ENCODE measurements around the gene ATP6V1G3. TPM values are rescaled to one million over a fixed set of nuclear protein-coding genes. Genes with fewer than 3 reads are reported as not detected.
"Not testable (repeated sequence)": the region's sequence is repeated elsewhere in the genome, so short reads cannot be mapped to it uniquely, and the experiment has no call there.

Gene ATP6V1G3
- total and polyA plus RNA-seq, 7 donors = not detected

DNA sequence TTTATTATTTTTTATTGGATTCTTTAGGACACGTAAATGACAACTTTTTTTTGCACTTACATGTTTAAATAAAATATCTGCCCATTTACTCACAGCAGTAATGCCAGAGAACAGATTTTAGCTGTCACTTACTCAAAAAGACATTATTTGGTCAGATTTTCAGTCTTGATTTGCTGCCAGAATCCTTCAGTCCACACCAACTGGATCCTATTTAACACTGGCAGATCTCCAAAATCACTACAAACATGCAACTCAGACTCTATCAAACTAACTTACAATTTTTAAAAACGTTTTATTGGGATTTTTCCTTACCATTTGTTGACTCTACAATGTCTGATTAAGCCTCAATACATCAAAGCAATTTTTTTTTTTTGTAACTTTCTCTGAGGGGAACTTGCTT lies 11.1 kb downstream of the ATP6V1G3 start:
- WGBS, 2 donors = 41 to 60% methylated on average over 2 of the region's 2 CpGs
- TF ChIP-seq POLR2A (IDR thresholded peaks at IDR 0.05) (no peak), EP300 (IDR thresholded peaks at IDR 0.05) (no peak), CTCF (IDR thresholded peaks at IDR 0.05) (no peak), POLR2AphosphoS5 (IDR thresholded peaks at IDR 0.05) (no peak)

GRCh38 chr1:198528364-198528763 lies 12.1 kb downstream of the ATP6V1G3 start:
- Histone ChIP-seq H3K36me3 (no peaks in the 10 kb centered on the region), H3K27ac (no peak overlapping the region), H3K27me3 (no peaks in the 10 kb centered on the region), H3K9me3 (no peaks in the 10 kb centered on the region), H3K4me1 (no peaks in the 10 kb centered on the region), H3K4me3 (no peak overlapping the region)
- intact Hi-C loops (cut with DNase I) = no loop called here
- WGBS, 2 donors = 81 to 94% methylated on average over 1 of the region's 1 CpG
- no peak for DNase-seq
- TF ChIP-seq EP300 (IDR thresholded peaks at IDR 0.05) = no peak
- TF ChIP-seq POLR2A (IDR thresholded peaks at IDR 0.05) = no peak

More for the DNA sequence above, 11.1 kb downstream of the ATP6V1G3 start:
- H3K4me3 ChIP-seq = no peak overlapping the region
- no peaks in the 10 kb centered on the region for H3K9me3 ChIP-seq
- no peak for DNase-seq
- H3K27me3 ChIP-seq = no peaks in the 10 kb centered on the region
- no peaks in the 10 kb centered on the region for H3K4me1 ChIP-seq
- no peaks in the 10 kb centered on the region for H3K36me3 ChIP-seq
- intact Hi-C loops (cut with DNase I) = no loop called here
- no peak overlapping the region for H3K27ac ChIP-seq

DNA sequence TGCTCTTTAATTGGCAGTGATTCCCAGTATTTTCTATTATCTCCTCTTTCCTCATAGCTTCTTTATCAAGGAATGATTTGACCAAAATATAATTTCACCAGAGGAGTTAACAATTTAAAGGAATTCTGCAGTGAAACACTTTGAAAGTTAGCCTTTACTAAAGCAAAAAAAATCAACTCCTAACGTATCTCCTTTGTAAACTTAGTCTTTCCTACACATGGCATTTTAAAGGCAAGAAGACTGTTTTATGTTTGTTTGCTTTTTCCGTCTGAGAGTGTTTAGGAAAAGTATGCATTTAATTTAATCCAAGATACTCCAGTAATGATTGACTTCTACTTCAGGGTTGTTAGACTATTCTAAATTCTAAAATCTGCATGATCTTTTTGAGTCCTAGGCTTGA lies 15.9 kb downstream of the ATP6V1G3 start:
- DNase-seq = no peak
- TF ChIP-seq POLR2A (IDR thresholded peaks at IDR 0.05) = no peak
- no peak for TF ChIP-seq CTCF (IDR thresholded peaks at IDR 0.05)
- H3K36me3 ChIP-seq = no peaks in the 10 kb centered on the region
- H3K4me3 ChIP-seq = no peak overlapping the region
- no peaks in the 10 kb centered on the region for H3K9me3 ChIP-seq
- no peaks in the 10 kb centered on the region for H3K4me1 ChIP-seq
- intact Hi-C loops (cut with DNase I) = no loop called here
- H3K27me3 ChIP-seq = no peaks in the 10 kb centered on the region
- WGBS, 2 donors = 32 to 55% methylated on average over 2 of the region's 2 CpGs
- H3K27ac ChIP-seq = no peak overlapping the region

- H3K36me3 ChIP-seq; H3K4me3 ChIP-seq; H3K9me3 ChIP-seq; intact Hi-C loops (cut with DNase I); H3K4me1 ChIP-seq; H3K27ac ChIP-seq; H3K27me3 ChIP-seq; DNase-seq: not testable (repeated sequence)
- WGBS, 2 donors = 80 to 81% methylated on average over 10 of the region's 10 CpGs
Measured at GRCh38 chr1:198524127-198524526, 16.4 kb downstream of the ATP6V1G3 start.

GRCh38 chr1:198523182-198523950 lies 17.1 kb downstream of the ATP6V1G3 start:
- TF ChIP-seq EP300 (IDR thresholded peaks at IDR 0.05) (no peak), POLR2AphosphoS5 (IDR thresholded peaks at IDR 0.05) (no peak), CTCF (IDR thresholded peaks at IDR 0.05) (no peak), POLR2A (IDR thresholded peaks at IDR 0.05) (no peak)
- Histone ChIP-seq H3K9me3 (no peaks in the 10 kb centered on the region), H3K4me3 (no peak overlapping the region), H3K4me1 (no peaks in the 10 kb centered on the region), H3K27me3 (no peaks in the 10 kb centered on the region), H3K27ac (no peak overlapping the region), H3K36me3 (no peaks in the 10 kb centered on the region)
- intact Hi-C loops (cut with DNase I) = no loop called here
- WGBS, 2 donors = 33 to 68% methylated on average over 2 of the region's 2 CpGs
- no peak for DNase-seq

All from sigmoid colon (tissue), 7 donors.